IPS-15b (cell line): ENCODE data around the gene DUSP6.

Source experiments
- H3K27me3 ChIP-seq: one replicate; pipeline ENCODE4 v1.6.1; 2013; ENCODE audit warnings: low read length; ENCODE audit not compliant: control insufficient read depth, insufficient read depth
- H3K36me3 ChIP-seq: one replicate; pipeline ENCODE4 v1.6.1; 2013; ENCODE audit warnings: low read length; ENCODE audit not compliant: control insufficient read depth, insufficient read depth
- H3K4me1 ChIP-seq: one replicate; pipeline ENCODE4 v1.6.1; 2013; ENCODE audit warnings: mild to moderate bottlenecking, low read length; ENCODE audit not compliant: control insufficient read depth, insufficient read depth
- H3K4me3 ChIP-seq: one replicate; pipeline ENCODE4 v1.5.1; 2013; ENCODE audit warnings: low read depth, low read length
- H3K9ac ChIP-seq: one replicate; pipeline ENCODE4 v1.6.1; 2013; ENCODE audit warnings: low read depth, mild to moderate bottlenecking, low read length
- H3K9me3 ChIP-seq: one replicate; pipeline ENCODE4 v1.6.1; 2013; ENCODE audit warnings: mild to moderate bottlenecking, low read length; ENCODE audit not compliant: control insufficient read depth, insufficient read depth

Gene DUSP6

GRCh38 chr12:89319606-89320005 lies 32.7 kb downstream of the DUSP6 start:
- no peaks in the 10 kb centered on the region for H3K9me3 ChIP-seq
- H3K4me3 ChIP-seq = no peak overlapping the region
- H3K4me1 ChIP-seq = peaks cover under 1% of the 10 kb centered on the region
- H3K9ac ChIP-seq = no peak overlapping the region
- no peaks in the 10 kb centered on the region for H3K27me3 ChIP-seq
- no peaks in the 10 kb centered on the region for H3K36me3 ChIP-seq

- H3K27me3 ChIP-seq = no peaks in the 10 kb centered on the region
- no peak overlapping the region for H3K9ac ChIP-seq
- no peaks in the 10 kb centered on the region for H3K4me1 ChIP-seq
- no peak overlapping the region for H3K4me3 ChIP-seq
- H3K36me3 ChIP-seq = no peaks in the 10 kb centered on the region
- no peaks in the 10 kb centered on the region for H3K9me3 ChIP-seq
These were observed 33.2 kb downstream of the DUSP6 start for GRCh38 chr12:89319122-89319521.

- Histone ChIP-seq H3K9me3 (no peaks in the 10 kb centered on the region), H3K9ac (no peak overlapping the region), H3K4me3 (no peak overlapping the region), H3K4me1 (no peaks in the 10 kb centered on the region), H3K36me3 (no peaks in the 10 kb centered on the region), H3K27me3 (no peaks in the 10 kb centered on the region)
These were observed 35.6 kb downstream of the DUSP6 start for GRCh38 chr12:89316705-89317139.

- no peaks in the 10 kb centered on the region for H3K36me3 ChIP-seq
These were observed 38.1 kb downstream of the DUSP6 start for GRCh38 chr12:89314060-89314761.

GRCh38 chr12:89311703-89312293 lies 40.5 kb downstream of the DUSP6 start:
- Histone ChIP-seq H3K27me3 (no peaks in the 10 kb centered on the region), H3K9ac (no peak overlapping the region), H3K9me3 (no peaks in the 10 kb centered on the region), H3K4me3 (no peak overlapping the region), H3K4me1 (no peaks in the 10 kb centered on the region), H3K36me3 (no peaks in the 10 kb centered on the region)

More at GRCh38 chr12:89314060-89314761, 38.1 kb downstream of the DUSP6 start:
- no peaks in the 10 kb centered on the region for H3K4me1 ChIP-seq
- no peaks in the 10 kb centered on the region for H3K27me3 ChIP-seq
- no peaks in the 10 kb centered on the region for H3K9me3 ChIP-seq
- no peak overlapping the region for H3K9ac ChIP-seq
- H3K4me3 ChIP-seq = no peak overlapping the region

GRCh38 chr12:89309815-89310214 lies 42.5 kb downstream of the DUSP6 start:
- H3K36me3 ChIP-seq = no peaks in the 10 kb centered on the region
- no peak overlapping the region for H3K4me3 ChIP-seq
- H3K27me3 ChIP-seq = no peaks in the 10 kb centered on the region
- H3K9me3 ChIP-seq = no peaks in the 10 kb centered on the region
- no peaks in the 10 kb centered on the region for H3K4me1 ChIP-seq
- H3K9ac ChIP-seq = no peak overlapping the region

GRCh38 chr12:89309440-89309802 lies 42.9 kb downstream of the DUSP6 start:
- H3K27me3 ChIP-seq = no peaks in the 10 kb centered on the region
- no peaks in the 10 kb centered on the region for H3K36me3 ChIP-seq
- no peaks in the 10 kb centered on the region for H3K4me1 ChIP-seq
- H3K4me3 ChIP-seq = no peak overlapping the region
- no peaks in the 10 kb centered on the region for H3K9me3 ChIP-seq
- H3K9ac ChIP-seq = no peak overlapping the region

GRCh38 chr12:89307474-89308253 lies 44.6 kb downstream of the DUSP6 start:
- H3K27me3 ChIP-seq = no peaks in the 10 kb centered on the region
- H3K36me3 ChIP-seq = no peaks in the 10 kb centered on the region
- no peak overlapping the region for H3K9ac ChIP-seq
- H3K4me3 ChIP-seq = no peak overlapping the region
- H3K9me3 ChIP-seq = no peaks in the 10 kb centered on the region
- H3K4me1 ChIP-seq = no peaks in the 10 kb centered on the region

GRCh38 chr12:89306827-89307473 lies 45.4 kb downstream of the DUSP6 start:
- Histone ChIP-seq H3K9ac (no peak overlapping the region), H3K4me3 (no peak overlapping the region), H3K36me3 (no peaks in the 10 kb centered on the region), H3K4me1 (no peaks in the 10 kb centered on the region), H3K27me3 (no peaks in the 10 kb centered on the region), H3K9me3 (no peaks in the 10 kb centered on the region)

- Histone ChIP-seq H3K27me3 (no peaks in the 10 kb centered on the region), H3K9ac (no peak overlapping the region), H3K36me3 (no peaks in the 10 kb centered on the region), H3K9me3 (no peaks in the 10 kb centered on the region), H3K4me3 (no peak overlapping the region), H3K4me1 (no peaks in the 10 kb centered on the region)
These were observed 46.9 kb downstream of the DUSP6 start for GRCh38 chr12:89305373-89305772.

GRCh38 chr12:89299931-89300330 lies 52.4 kb downstream of the DUSP6 start:
- H3K9ac ChIP-seq = no peak overlapping the region
- no peak overlapping the region for H3K4me3 ChIP-seq
- H3K36me3 ChIP-seq = no peaks in the 10 kb centered on the region
- no peaks in the 10 kb centered on the region for H3K27me3 ChIP-seq
- no peaks in the 10 kb centered on the region for H3K9me3 ChIP-seq
- no peaks in the 10 kb centered on the region for H3K4me1 ChIP-seq
